HL-60 (cell line): Measurements from ENCODE around the gene DENND1A.

Experiments used
- POLR2AphosphoS5 ChIP-seq: IDR thresholded peaks from 2 replicates; pipeline ENCODE4 v1.6.1; 2012; ENCODE audit warnings: low read depth
- TF ChIP-seq, protein P1 (sequence below): IDR thresholded peaks from one replicate; pipeline ENCODE4 v1.5.1; 2011; ENCODE audit warnings: low read length, control low read depth, inconsistent platforms; ENCODE audit not compliant: insufficient read depth
- TF ChIP-seq, protein P2 (sequence below): IDR thresholded peaks from 2 replicates; pipeline ENCODE4 v1.6.1; 2012; ENCODE audit warnings: low read depth; ENCODE audit not compliant: insufficient replicate concordance

- TF ChIP-seq POLR2AphosphoS5, result no peak
- TF ChIP-seq, protein P1, sequence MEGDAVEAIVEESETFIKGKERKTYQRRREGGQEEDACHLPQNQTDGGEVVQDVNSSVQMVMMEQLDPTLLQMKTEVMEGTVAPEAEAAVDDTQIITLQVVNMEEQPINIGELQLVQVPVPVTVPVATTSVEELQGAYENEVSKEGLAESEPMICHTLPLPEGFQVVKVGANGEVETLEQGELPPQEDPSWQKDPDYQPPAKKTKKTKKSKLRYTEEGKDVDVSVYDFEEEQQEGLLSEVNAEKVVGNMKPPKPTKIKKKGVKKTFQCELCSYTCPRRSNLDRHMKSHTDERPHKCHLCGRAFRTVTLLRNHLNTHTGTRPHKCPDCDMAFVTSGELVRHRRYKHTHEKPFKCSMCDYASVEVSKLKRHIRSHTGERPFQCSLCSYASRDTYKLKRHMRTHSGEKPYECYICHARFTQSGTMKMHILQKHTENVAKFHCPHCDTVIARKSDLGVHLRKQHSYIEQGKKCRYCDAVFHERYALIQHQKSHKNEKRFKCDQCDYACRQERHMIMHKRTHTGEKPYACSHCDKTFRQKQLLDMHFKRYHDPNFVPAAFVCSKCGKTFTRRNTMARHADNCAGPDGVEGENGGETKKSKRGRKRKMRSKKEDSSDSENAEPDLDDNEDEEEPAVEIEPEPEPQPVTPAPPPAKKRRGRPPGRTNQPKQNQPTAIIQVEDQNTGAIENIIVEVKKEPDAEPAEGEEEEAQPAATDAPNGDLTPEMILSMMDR, result no peak
- TF ChIP-seq, protein P2, sequence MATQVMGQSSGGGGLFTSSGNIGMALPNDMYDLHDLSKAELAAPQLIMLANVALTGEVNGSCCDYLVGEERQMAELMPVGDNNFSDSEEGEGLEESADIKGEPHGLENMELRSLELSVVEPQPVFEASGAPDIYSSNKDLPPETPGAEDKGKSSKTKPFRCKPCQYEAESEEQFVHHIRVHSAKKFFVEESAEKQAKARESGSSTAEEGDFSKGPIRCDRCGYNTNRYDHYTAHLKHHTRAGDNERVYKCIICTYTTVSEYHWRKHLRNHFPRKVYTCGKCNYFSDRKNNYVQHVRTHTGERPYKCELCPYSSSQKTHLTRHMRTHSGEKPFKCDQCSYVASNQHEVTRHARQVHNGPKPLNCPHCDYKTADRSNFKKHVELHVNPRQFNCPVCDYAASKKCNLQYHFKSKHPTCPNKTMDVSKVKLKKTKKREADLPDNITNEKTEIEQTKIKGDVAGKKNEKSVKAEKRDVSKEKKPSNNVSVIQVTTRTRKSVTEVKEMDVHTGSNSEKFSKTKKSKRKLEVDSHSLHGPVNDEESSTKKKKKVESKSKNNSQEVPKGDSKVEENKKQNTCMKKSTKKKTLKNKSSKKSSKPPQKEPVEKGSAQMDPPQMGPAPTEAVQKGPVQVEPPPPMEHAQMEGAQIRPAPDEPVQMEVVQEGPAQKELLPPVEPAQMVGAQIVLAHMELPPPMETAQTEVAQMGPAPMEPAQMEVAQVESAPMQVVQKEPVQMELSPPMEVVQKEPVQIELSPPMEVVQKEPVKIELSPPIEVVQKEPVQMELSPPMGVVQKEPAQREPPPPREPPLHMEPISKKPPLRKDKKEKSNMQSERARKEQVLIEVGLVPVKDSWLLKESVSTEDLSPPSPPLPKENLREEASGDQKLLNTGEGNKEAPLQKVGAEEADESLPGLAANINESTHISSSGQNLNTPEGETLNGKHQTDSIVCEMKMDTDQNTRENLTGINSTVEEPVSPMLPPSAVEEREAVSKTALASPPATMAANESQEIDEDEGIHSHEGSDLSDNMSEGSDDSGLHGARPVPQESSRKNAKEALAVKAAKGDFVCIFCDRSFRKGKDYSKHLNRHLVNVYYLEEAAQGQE, result no peak
These were observed 95.6 kb downstream of the DENND1A start for GRCh38 chr9:123834218-123834888.
